MCF 10A (cell line): ENCODE data around the gene FUCA1. TPM values are rescaled to one million over a fixed set of nuclear protein-coding genes. Genes with fewer than 3 reads are reported as not detected.

Source experiments
- BruUV-seq: library from RNA; stranded (reverse); fragments of 400-500 nt; replicated peaks from 2 replicates; lab custom pipeline; 2021; lab: Mats Ljungman, UMichigan
- CTCF ChIA-PET: fragments of 300-600 bp; sonication (Branson Sonifier 250); formaldehyde crosslinking; extraction: SDS; loops from one replicate; lab custom pipeline; 2021; ENCODE audit warnings: antibody characterized with exemption, inconsistent platforms; lab: Yijun Ruan, JAX
- POLR2A ChIA-PET: fragments of 300-600, 350-650 bp; sonication (Branson Sonifier 250); formaldehyde crosslinking; extraction: SDS; loops from one replicate; lab custom pipeline; 2020; ENCODE audit warnings: antibody characterized with exemption, inconsistent platforms; lab: Yijun Ruan, JAX
- DNase-seq: peaks from one replicate; pipeline ENCODE4 v3.0.0-alpha.2; 2018; ENCODE audit not compliant: unreplicated experiment
- H3K27ac Mint-ChIP-seq: one replicate; pipeline ENCODE4 v1.8.0; 2022; ENCODE audit warnings: mild to moderate bottlenecking, low read depth, mixed read lengths; ENCODE audit not compliant: unreplicated experiment
- H3K27me3 Mint-ChIP-seq: one replicate; pipeline ENCODE4 v1.8.0; 2022; ENCODE audit warnings: mixed read lengths; ENCODE audit not compliant: insufficient read depth, unreplicated experiment
- H3K36me3 Mint-ChIP-seq: one replicate; pipeline ENCODE4 v1.8.0; 2022; ENCODE audit warnings: mild to moderate bottlenecking, moderate library complexity, mixed read lengths; ENCODE audit not compliant: insufficient read depth, unreplicated experiment
- H3K4me1 Mint-ChIP-seq: one replicate; pipeline ENCODE4 v1.8.0; 2022; ENCODE audit warnings: mixed read lengths; ENCODE audit not compliant: insufficient read depth, unreplicated experiment
- H3K4me3 Mint-ChIP-seq: one replicate; pipeline ENCODE4 v1.8.0; 2022; ENCODE audit warnings: mild to moderate bottlenecking, moderate library complexity, mixed read lengths; ENCODE audit not compliant: unreplicated experiment
- H3K9me3 Mint-ChIP-seq: one replicate; pipeline ENCODE4 v1.8.0; 2022; ENCODE audit warnings: mixed read lengths; ENCODE audit not compliant: unreplicated experiment
- intact Hi-C: fragments of 100-400 bp; cut with micrococcal nuclease; formaldehyde crosslinking; loops from 2 replicates; pipeline ENCODE4 v1.14.1; 2022
- total RNA-seq: library from RNA; stranded (reverse); gene quantifications from 2 replicates; pipeline ENCODE4 v1.2.3, GENCODE V29; 2022
- TF ChIP-seq, protein P1 (sequence below): fragments of 200-600 bp; IDR thresholded peaks from one replicate; pipeline ENCODE4 v1.8.0; 2022; ENCODE audit warnings: antibody characterized with exemption, mild to moderate bottlenecking; ENCODE audit not compliant: unreplicated experiment

Gene FUCA1
- total RNA-seq, 1 experiment from 2014 or later = 7.9 TPM

DNA sequence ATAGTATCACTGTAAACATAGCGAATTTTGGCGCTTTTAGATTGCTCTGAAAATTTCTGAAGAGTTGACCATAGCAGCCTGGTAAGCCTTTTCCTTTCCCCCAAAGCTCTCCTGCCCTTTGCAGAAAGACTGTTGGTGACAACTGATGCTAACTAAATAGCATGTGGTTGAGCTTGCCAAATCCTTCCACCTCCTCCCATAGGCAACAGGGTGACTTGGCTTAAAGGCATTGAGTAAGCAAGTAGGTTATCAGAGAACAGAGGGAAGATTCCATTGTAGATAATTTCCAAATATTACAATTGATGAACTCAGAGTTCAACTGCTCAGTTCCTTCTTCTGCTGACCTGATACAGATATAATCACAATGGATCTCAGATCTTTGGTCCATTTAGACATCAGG is 22.9 kb downstream of the FUCA1 start:
- Mint-ChIP-seq H3K27me3 (no peaks in the 10 kb centered on the region), H3K4me1 (no peaks in the 10 kb centered on the region), H3K27ac (no peak overlapping the region), H3K36me3 (peaks cover 18% of the 10 kb centered on the region), H3K4me3 (no peak overlapping the region), H3K9me3 (no peaks in the 10 kb centered on the region)
- ChIA-PET POLR2A (no interaction called here), CTCF (no interaction called here)
- no peak for DNase-seq
- TF ChIP-seq, protein P1, sequence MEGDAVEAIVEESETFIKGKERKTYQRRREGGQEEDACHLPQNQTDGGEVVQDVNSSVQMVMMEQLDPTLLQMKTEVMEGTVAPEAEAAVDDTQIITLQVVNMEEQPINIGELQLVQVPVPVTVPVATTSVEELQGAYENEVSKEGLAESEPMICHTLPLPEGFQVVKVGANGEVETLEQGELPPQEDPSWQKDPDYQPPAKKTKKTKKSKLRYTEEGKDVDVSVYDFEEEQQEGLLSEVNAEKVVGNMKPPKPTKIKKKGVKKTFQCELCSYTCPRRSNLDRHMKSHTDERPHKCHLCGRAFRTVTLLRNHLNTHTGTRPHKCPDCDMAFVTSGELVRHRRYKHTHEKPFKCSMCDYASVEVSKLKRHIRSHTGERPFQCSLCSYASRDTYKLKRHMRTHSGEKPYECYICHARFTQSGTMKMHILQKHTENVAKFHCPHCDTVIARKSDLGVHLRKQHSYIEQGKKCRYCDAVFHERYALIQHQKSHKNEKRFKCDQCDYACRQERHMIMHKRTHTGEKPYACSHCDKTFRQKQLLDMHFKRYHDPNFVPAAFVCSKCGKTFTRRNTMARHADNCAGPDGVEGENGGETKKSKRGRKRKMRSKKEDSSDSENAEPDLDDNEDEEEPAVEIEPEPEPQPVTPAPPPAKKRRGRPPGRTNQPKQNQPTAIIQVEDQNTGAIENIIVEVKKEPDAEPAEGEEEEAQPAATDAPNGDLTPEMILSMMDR = no peak
- BruUV-seq = no TSS peak
- intact Hi-C loops = no loop called here

DNA sequence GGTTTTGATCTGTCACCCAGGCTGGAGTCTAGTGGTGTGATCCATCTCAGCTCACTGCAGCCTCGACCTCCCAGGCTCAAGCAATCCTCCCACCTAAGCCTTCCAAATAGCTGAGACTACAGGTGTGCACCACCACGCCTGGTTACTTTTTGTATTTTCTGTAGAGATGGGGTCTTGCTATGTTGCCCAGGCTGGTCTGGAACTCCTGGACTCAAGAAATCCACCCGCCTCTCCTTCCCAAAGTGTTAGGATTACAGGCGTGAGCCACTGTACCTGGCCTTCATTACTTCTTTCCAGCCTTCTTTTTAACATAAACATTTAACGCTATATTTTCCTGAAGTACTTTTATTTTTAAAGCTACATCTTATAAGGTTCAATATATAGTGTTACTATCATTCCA is 24.4 kb downstream of the FUCA1 start:
- peaks cover 18% of the 10 kb centered on the region for H3K36me3 Mint-ChIP-seq
- H3K4me3 Mint-ChIP-seq = no peak overlapping the region
- H3K27me3 Mint-ChIP-seq = no peaks in the 10 kb centered on the region
- H3K27ac Mint-ChIP-seq = no peak overlapping the region
- BruUV-seq = no TSS peak
- intact Hi-C loops = no loop called here
- TF ChIP-seq, protein P1 = no peak
- POLR2A ChIA-PET = interaction anchor here (0.6 kb wide), 1 partner anchor 965 kb away, joined by 3 read pairs; no protein-coding TSS in a partner anchor
- no peaks in the 10 kb centered on the region for H3K4me1 Mint-ChIP-seq
- DNase-seq = no peak
- CTCF ChIA-PET = interaction anchor here (0.6 to 1.0 kb wide), 2 partner anchors 20 to 25 kb away, joined by 3 to 4 read pairs; no protein-coding TSS in a partner anchor
- H3K9me3 Mint-ChIP-seq = no peaks in the 10 kb centered on the region

DNA sequence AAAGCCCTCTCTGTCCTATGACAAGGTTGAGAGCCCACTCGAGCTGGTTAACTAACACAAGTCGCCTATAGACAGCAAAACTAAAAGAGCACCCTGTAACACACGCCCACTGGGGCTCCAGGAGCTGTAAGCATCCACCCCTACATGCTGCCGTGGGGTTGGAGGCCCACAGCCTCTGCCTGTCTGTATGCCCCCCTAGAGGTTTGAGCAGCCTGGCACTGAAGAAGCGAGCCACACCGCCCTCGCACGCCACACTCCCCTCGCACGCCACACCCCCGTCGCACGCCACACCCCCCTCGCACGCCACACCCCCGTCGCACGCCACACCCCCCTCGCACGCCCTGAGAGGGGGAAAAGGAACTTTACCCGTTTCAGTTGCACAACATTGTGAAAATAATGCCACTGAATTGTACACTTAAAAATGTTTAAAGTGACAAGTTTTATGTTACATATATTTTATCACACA is 29.7 kb downstream of the FUCA1 start:
- Mint-ChIP-seq H3K27me3 (peaks cover 22% of the 10 kb centered on the region), H3K9me3 (no peaks in the 10 kb centered on the region), H3K4me1 (no peaks in the 10 kb centered on the region), H3K4me3 (peak overlapping the region; percentile 67), H3K36me3 (peaks cover under 1% of the 10 kb centered on the region), H3K27ac (no peak overlapping the region)
- CTCF ChIA-PET = interaction anchor here (0.5 to 1.2 kb wide), 4 partner anchors 22 to 112 kb away, joined by 3 to 4 read pairs (median 3); no protein-coding TSS in a partner anchor
- POLR2A ChIA-PET = interaction anchor here (0.6 to 1.6 kb wide), 3 partner anchors 11 to 125 kb away, joined by 3 to 5 read pairs (median 4); partner anchors contain the start of gene HMGCL
- intact Hi-C loops = no loop called here
- TF ChIP-seq, protein P1 = no peak
- no TSS peak for BruUV-seq
- peak; percentile 61 for DNase-seq

DNA sequence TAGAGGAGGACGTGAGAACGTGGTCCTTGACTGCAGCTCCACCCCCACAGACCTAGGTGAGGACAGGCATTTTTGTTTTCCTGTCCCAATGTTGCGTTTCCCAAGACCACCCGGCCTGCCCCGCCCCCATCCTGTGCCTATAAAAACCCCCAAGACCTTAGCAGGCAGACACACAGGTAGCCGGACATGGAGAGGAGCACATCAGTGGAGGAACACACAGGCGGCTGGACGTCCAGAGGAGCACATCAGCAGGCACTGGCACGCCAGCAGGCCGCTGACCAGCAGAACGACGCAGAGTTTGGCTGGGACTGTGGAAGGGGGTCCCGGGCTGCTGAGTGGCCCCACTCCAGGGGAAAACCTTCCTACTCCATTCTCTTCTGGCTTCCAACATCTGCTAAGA is 30.2 kb downstream of the FUCA1 start:
- Mint-ChIP-seq H3K27me3 (peaks cover 22% of the 10 kb centered on the region), H3K36me3 (peaks cover 4% of the 10 kb centered on the region), H3K27ac (no peak overlapping the region), H3K9me3 (no peaks in the 10 kb centered on the region), H3K4me1 (no peaks in the 10 kb centered on the region), H3K4me3 (peak overlapping the region; percentile 67)
- BruUV-seq = no TSS peak
- TF ChIP-seq, protein P1 = no peak
- ChIA-PET CTCF (interaction anchor here (0.5 to 1.1 kb wide), 2 partner anchors 32 to 112 kb away, joined by 3 read pairs; no protein-coding TSS in a partner anchor), POLR2A (interaction anchor here (0.6 to 1.6 kb wide), 3 partner anchors 11 to 126 kb away, joined by 3 to 5 read pairs (median 4); partner anchors contain the start of gene HMGCL)
- DNase-seq = no peak
- intact Hi-C loops = no loop called here
